DND-41 (cell line): ENCODE results near the gene C15orf61.

Experiments used
- EZH2 ChIP-seq: IDR thresholded peaks from 3 replicates; pipeline ENCODE4 v1.6.1; 2012; ENCODE audit warnings: borderline replicate concordance, low read depth, mild to moderate bottlenecking, moderate library complexity, low read length, inconsistent platforms; ENCODE audit not compliant: severe bottlenecking
- TF ChIP-seq, protein P1 (sequence below): IDR thresholded peaks from 2 replicates; pipeline ENCODE4 v1.5.1; 2012; ENCODE audit warnings: borderline replicate concordance, low read length, moderate library complexity, mild to moderate bottlenecking; ENCODE audit not compliant: poor library complexity, severe bottlenecking; ENCODE audit errors: extremely low read depth

GRCh38 chr15:67528513-67528912 lies 7.6 kb downstream of the C15orf61 start:
- TF ChIP-seq EZH2 = no peak
- TF ChIP-seq, protein P1, sequence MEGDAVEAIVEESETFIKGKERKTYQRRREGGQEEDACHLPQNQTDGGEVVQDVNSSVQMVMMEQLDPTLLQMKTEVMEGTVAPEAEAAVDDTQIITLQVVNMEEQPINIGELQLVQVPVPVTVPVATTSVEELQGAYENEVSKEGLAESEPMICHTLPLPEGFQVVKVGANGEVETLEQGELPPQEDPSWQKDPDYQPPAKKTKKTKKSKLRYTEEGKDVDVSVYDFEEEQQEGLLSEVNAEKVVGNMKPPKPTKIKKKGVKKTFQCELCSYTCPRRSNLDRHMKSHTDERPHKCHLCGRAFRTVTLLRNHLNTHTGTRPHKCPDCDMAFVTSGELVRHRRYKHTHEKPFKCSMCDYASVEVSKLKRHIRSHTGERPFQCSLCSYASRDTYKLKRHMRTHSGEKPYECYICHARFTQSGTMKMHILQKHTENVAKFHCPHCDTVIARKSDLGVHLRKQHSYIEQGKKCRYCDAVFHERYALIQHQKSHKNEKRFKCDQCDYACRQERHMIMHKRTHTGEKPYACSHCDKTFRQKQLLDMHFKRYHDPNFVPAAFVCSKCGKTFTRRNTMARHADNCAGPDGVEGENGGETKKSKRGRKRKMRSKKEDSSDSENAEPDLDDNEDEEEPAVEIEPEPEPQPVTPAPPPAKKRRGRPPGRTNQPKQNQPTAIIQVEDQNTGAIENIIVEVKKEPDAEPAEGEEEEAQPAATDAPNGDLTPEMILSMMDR = no peak
